Uterus (tissue), 4 donors: ENCODE results near the gene H1-8. TPM values are rescaled to one million over a fixed set of nuclear protein-coding genes. Genes with fewer than 3 reads are reported as not detected.

Experiments
- DNase-seq, 2 donors: peaks; one replicate each; pipeline ENCODE4 v3.0.0-alpha.2; 2019 to 2020
- H3K27ac ChIP-seq, 2 donors: fragments of 200-600 bp; sonication (generic); 1 replicate in 1 of 2; 2 replicates in 1 of 2; pipeline ENCODE4 v1.5.1; 2016 to 2018
- H3K27me3 ChIP-seq, 2 donors: fragments of 200-600 bp; sonication (generic); one replicate each; pipeline ENCODE4 v1.5.1; 2018 to 2019; ENCODE audit warnings: control low read depth in 1 of 2
- H3K36me3 ChIP-seq, 2 donors: fragments of 200-600 bp; sonication (generic); one replicate each; pipeline ENCODE4 v1.5.1; 2019; ENCODE audit warnings: control low read depth in 1 of 2
- H3K4me1 ChIP-seq, 2 donors: fragments of 200-600 bp; sonication (generic); one replicate each; pipeline ENCODE4 v1.5.1; 2018 to 2019; ENCODE audit warnings: control low read depth in 1 of 2
- H3K4me3 ChIP-seq, 2 donors: fragments of 200-600 bp; sonication (generic); 1 replicate in 1 of 2; 2 replicates in 1 of 2; pipeline ENCODE4 v1.5.1; 2018 to 2019; ENCODE audit warnings: mild to moderate bottlenecking in 1 of 2
- H3K9me3 ChIP-seq, 2 donors: fragments of 200-600 bp; sonication (generic); one replicate each; pipeline ENCODE4 v1.5.1; 2019; ENCODE audit warnings: control low read depth in 1 of 2
- POLR2A ChIP-seq, 2 donors: fragments of 450-650 bp; IDR thresholded peaks; one replicate each; pipeline ENCODE4 v1.6.1; 2016; ENCODE audit warnings: antibody characterized with exemption in 2 of 2, mild to moderate bottlenecking in 1 of 2, moderate library complexity in 1 of 2
- intact Hi-C: fragments of 100-400 bp; cut with DNase I; formaldehyde crosslinking; loops from one replicate; pipeline ENCODE4 v1.15.1; 2023; ENCODE audit warnings: low total_unique reads
- total RNA-seq, 4 donors: library from RNA; depleted of rRNA in 3 of 4; stranded (reverse); fragments of >200 nt in 3 of 4; gene quantifications; one replicate each; pipeline versions ENCODE4 v1.1.0 to v1.2.4, GENCODE V29; 2014 to 2023
- TF ChIP-seq, protein P1 (sequence below), 4 experiments: fragments of 200-600 bp in 2 of 4; fragments of 450-650 bp in 2 of 4; sonication (generic) in 2 of 4; IDR thresholded peaks; one replicate each; pipeline ENCODE4 v1.5.1; 2016 to 2019; ENCODE audit warnings: antibody characterized with exemption in 4 of 4, mild to moderate bottlenecking in 2 of 4, moderate library complexity in 1 of 4
- donor health status: DM: yes; HTN: yes; CAD: no.

The H1-8 gene
- total RNA-seq, 4 donors from 2014 or later = not detected

GRCh38 chr3:129571605-129572547 is 28.9 kb downstream of the H1-8 start:
- Histone ChIP-seq H3K27ac (no peak overlapping the region), H3K27me3 (no peaks in the 10 kb centered on the region), H3K36me3 (no peaks in the 10 kb centered on the region), H3K4me1 (peaks cover 0 to 15% of the 10 kb centered on the region in 2 donors), H3K9me3 (no peaks in the 10 kb centered on the region), H3K4me3 (no peak overlapping the region)
- TF ChIP-seq, protein P1, sequence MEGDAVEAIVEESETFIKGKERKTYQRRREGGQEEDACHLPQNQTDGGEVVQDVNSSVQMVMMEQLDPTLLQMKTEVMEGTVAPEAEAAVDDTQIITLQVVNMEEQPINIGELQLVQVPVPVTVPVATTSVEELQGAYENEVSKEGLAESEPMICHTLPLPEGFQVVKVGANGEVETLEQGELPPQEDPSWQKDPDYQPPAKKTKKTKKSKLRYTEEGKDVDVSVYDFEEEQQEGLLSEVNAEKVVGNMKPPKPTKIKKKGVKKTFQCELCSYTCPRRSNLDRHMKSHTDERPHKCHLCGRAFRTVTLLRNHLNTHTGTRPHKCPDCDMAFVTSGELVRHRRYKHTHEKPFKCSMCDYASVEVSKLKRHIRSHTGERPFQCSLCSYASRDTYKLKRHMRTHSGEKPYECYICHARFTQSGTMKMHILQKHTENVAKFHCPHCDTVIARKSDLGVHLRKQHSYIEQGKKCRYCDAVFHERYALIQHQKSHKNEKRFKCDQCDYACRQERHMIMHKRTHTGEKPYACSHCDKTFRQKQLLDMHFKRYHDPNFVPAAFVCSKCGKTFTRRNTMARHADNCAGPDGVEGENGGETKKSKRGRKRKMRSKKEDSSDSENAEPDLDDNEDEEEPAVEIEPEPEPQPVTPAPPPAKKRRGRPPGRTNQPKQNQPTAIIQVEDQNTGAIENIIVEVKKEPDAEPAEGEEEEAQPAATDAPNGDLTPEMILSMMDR (IDR thresholded peaks at IDR 0.05) = no peak
- no peak for TF ChIP-seq POLR2A (IDR thresholded peaks at IDR 0.05)
- no peak for DNase-seq
- intact Hi-C loops = no loop called here

DNA sequence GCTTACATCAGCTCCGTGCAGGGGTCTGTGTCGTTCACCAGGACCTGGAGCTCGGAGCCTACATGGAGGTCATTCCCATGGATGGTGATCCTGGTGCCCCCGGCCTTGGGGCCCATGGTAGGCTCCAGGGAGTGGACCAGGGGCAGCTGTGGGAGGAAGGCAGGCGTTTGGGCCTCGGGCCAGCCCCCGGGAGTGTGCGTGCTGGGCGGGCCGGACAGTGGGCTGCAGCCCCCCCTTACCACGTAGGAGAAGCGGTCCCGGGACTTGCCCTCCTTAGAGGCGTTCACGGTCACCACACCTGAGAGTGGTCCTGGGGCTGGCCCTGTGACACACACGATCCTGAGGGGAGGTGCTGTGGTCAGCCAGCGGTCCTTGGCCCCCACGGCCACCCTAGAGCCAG is 29.6 kb downstream of the H1-8 start:
- Histone ChIP-seq H3K4me3 (no peak overlapping the region), H3K36me3 (no peaks in the 10 kb centered on the region), H3K9me3 (no peaks in the 10 kb centered on the region), H3K27ac (no peak overlapping the region), H3K27me3 (no peaks in the 10 kb centered on the region), H3K4me1 (peaks cover 0 to 14% of the 10 kb centered on the region in 2 donors)
- intact Hi-C loops = no loop called here
- no peak for DNase-seq
- no peak for TF ChIP-seq POLR2A (IDR thresholded peaks at IDR 0.05)
- TF ChIP-seq, protein P1 (IDR thresholded peaks at IDR 0.05) = no peak

GRCh38 chr3:129573493-129573892 is 30.5 kb downstream of the H1-8 start:
- no peak for DNase-seq
- no peaks in the 10 kb centered on the region for H3K36me3 ChIP-seq
- H3K27me3 ChIP-seq = no peaks in the 10 kb centered on the region
- no peak overlapping the region for H3K27ac ChIP-seq
- H3K4me1 ChIP-seq = peaks cover 0 to 11% of the 10 kb centered on the region in 2 donors
- H3K4me3 ChIP-seq = no peak overlapping the region
- H3K9me3 ChIP-seq = no peaks in the 10 kb centered on the region
- intact Hi-C loops = no loop called here
- TF ChIP-seq, protein P1 (IDR thresholded peaks at IDR 0.05) = no peak
- TF ChIP-seq POLR2A (IDR thresholded peaks at IDR 0.05) = no peak

DNA sequence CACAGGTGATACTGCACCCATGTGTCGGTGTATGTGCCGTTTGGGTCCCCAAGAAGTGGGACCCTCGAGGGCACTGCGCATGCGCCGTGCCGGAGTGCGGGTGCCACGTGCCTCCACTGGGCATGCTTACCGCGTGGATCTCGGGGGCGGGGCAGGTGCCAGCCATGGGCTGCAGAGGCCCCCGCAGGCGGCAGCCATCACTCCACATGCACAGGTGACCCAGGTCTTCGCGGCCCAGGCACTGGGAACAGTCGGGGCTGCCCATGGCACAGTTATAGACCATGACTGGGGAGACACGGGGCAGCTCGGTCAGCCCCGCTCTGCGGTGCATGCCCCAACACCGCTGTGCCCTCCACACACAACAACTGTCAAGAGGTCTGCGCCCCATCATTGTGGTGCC is 31.2 kb downstream of the H1-8 start:
- Histone ChIP-seq H3K27ac (no peak overlapping the region), H3K27me3 (no peaks in the 10 kb centered on the region), H3K36me3 (no peaks in the 10 kb centered on the region), H3K4me3 (no peak overlapping the region), H3K9me3 (no peaks in the 10 kb centered on the region), H3K4me1 (peaks cover 0 to 11% of the 10 kb centered on the region in 2 donors)
- no peak for DNase-seq
- TF ChIP-seq, protein P1 (IDR thresholded peaks at IDR 0.05) = no peak
- TF ChIP-seq POLR2A (IDR thresholded peaks at IDR 0.05) = no peak
- intact Hi-C loops = no loop called here

DNA sequence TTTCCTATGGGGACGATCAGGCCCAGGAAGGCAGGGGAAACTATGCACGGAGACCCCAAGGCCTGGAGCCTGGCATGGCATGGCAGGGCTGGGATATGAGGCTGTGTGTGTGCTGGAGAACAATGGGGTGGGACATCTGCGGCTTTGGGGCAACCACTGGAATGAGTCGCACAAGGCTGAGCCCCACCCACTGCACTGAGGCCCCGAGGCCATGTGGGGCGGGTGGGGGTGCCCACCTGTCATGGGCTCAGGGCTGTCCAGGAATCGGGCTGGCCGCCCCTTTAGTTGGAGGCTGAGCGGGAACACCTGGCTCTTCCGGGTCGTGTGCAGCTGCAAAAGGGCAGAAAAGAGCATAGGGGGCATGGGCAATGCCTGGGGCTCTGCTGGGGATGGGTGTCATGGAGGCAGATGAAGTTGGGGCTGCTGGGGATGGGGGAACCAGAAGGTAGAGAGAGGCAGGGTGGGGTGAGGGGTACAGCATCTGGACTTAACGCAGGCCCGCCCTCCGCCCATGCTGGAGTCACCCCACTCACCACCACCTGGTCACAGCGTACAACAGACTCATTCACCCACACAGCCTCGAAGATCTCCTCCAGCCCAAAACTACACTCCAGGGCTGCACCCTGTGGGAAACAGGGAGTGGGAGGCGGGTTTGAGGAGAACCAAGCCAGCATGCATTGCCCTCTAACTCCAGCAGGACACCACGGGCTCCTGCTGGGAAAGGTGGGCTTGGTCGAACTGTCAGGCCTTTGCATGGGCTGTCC is 32.4 kb downstream of the H1-8 start:
- Histone ChIP-seq H3K4me1 (peaks cover 0 to 11% of the 10 kb centered on the region in 2 donors), H3K4me3 (no peak overlapping the region), H3K9me3 (no peaks in the 10 kb centered on the region), H3K27me3 (no peaks in the 10 kb centered on the region), H3K36me3 (no peaks in the 10 kb centered on the region), H3K27ac (no peak overlapping the region)
- DNase-seq = no peak
- intact Hi-C loops = no loop called here
- no peak for TF ChIP-seq POLR2A (IDR thresholded peaks at IDR 0.05)
- TF ChIP-seq, protein P1 (IDR thresholded peaks at IDR 0.05) = no peak
